B cell (primary cell): ENCODE results near the gene STXBP1.

Experiments used
- CTCF ChIP-seq: fragments of 200-600 bp; IDR thresholded peaks from one replicate; pipeline ENCODE4 v1.8.0; 2022; ENCODE audit warnings: antibody characterized with exemption, mild to moderate bottlenecking
- EZH2 ChIP-seq: IDR thresholded peaks from 2 replicates; pipeline ENCODE4 v1.6.1; 2012; ENCODE audit warnings: borderline replicate concordance, low read depth, mild to moderate bottlenecking, moderate library complexity, low read length; ENCODE audit not compliant: insufficient read depth, poor library complexity, severe bottlenecking

GRCh38 chr9:127640908-127641545 lies 28.9 kb downstream of the STXBP1 start:
- no peak for TF ChIP-seq CTCF
- TF ChIP-seq EZH2: no peak
